Measurements from ENCODE around the gene XAGE5.
"Not testable (repeated sequence)": the region's sequence is repeated elsewhere in the genome, so short reads cannot be mapped to it uniquely, and the experiment has no call there.

Gene XAGE5

GRCh38 chrX:52811065-52811625 is at the start of gene XAGE5:
Gene XAGE5 (plus strand): TSS chrX:52811287. CDS start chrX:52812567, 1,280 bp downstream.
- no peaks in the 10 kb centered on the region for H3K4me1 ChIP-seq
- in situ Hi-C loops (cut with MboI; ENCODE audit: low sequenced_read_pairs): no loop called here
- H3K27me3 ChIP-seq (ENCODE audit: low read depth): peaks cover 2% of the 10 kb centered on the region; the same call in 1 of the 2 replicates
- no peaks in the 10 kb centered on the region for H3K9me3 ChIP-seq
- H3K36me3 ChIP-seq (replicated peaks): no peaks in the 10 kb centered on the region
- H3K4me3 ChIP-seq: no peak within 1 kb of the TSS
- no peak for DNase-seq (ENCODE audit: low spot score in 2 of 2)

- H3K4me3 ChIP-seq; H3K27me3 ChIP-seq (ENCODE audit: low read depth); DNase-seq (ENCODE audit: low spot score in 2 of 2); H3K36me3 ChIP-seq (replicated peaks); H3K4me1 ChIP-seq; H3K9me3 ChIP-seq; in situ Hi-C loops (cut with MboI; ENCODE audit: low sequenced_read_pairs): not testable (repeated sequence)
Measured at GRCh38 chrX:52765983-52766382, 45.1 kb upstream of the XAGE5 start.

- H3K4me3 ChIP-seq; H3K36me3 ChIP-seq (replicated peaks); H3K4me1 ChIP-seq; DNase-seq (ENCODE audit: low spot score in 2 of 2); H3K9me3 ChIP-seq; H3K27me3 ChIP-seq (ENCODE audit: low read depth); in situ Hi-C loops (cut with MboI; ENCODE audit: low sequenced_read_pairs): not testable (repeated sequence)
Measured at GRCh38 chrX:52773504-52773903, 37.6 kb upstream of the XAGE5 start.

- H3K27me3 ChIP-seq (ENCODE audit: low read depth); H3K9me3 ChIP-seq; DNase-seq (ENCODE audit: low spot score in 2 of 2); H3K4me3 ChIP-seq; H3K4me1 ChIP-seq; H3K36me3 ChIP-seq (replicated peaks); in situ Hi-C loops (cut with MboI; ENCODE audit: low sequenced_read_pairs): not testable (repeated sequence)
Measured at GRCh38 chrX:52797327-52797726, 13.8 kb upstream of the XAGE5 start, which contains the start of gene SPANXN5. Gene SPANXN5 (minus strand): TSS chrX:52797427. CDS start chrX:52797348, 79 bp downstream.

- H3K36me3 ChIP-seq (replicated peaks); H3K4me1 ChIP-seq; DNase-seq (ENCODE audit: low spot score in 2 of 2); H3K9me3 ChIP-seq; H3K27me3 ChIP-seq (ENCODE audit: low read depth); in situ Hi-C loops (cut with MboI; ENCODE audit: low sequenced_read_pairs); H3K4me3 ChIP-seq: not testable (repeated sequence)
Measured at GRCh38 chrX:52804876-52805275, 6.2 kb upstream of the XAGE5 start.

- in situ Hi-C loops (cut with MboI; ENCODE audit: low sequenced_read_pairs): no loop called here
Measured at GRCh38 chrX:52819788-52820187, 8.7 kb downstream of the XAGE5 start.

GRCh38 chrX:52821079-52821760 is 10.1 kb downstream of the XAGE5 start:
- Histone ChIP-seq H3K9me3 (no peaks in the 10 kb centered on the region), H3K4me1 (no peaks in the 10 kb centered on the region), H3K27me3 (ENCODE audit: low read depth) (no peaks in the 10 kb centered on the region; the same call in 1 of the 2 replicates), H3K4me3 (no peak overlapping the region), H3K36me3 (replicated peaks) (no peaks in the 10 kb centered on the region)
- DNase-seq (ENCODE audit: low spot score in 2 of 2): no peak
- in situ Hi-C loops (cut with MboI; ENCODE audit: low sequenced_read_pairs): no loop called here

More at GRCh38 chrX:52819788-52820187, 8.7 kb downstream of the XAGE5 start:
- DNase-seq (ENCODE audit: low spot score in 2 of 2): no peak
- Histone ChIP-seq H3K36me3 (replicated peaks) (no peaks in the 10 kb centered on the region), H3K4me1 (no peaks in the 10 kb centered on the region), H3K9me3 (no peaks in the 10 kb centered on the region), H3K27me3 (ENCODE audit: low read depth) (no peaks in the 10 kb centered on the region; the same call in 1 of the 2 replicates), H3K4me3 (no peak overlapping the region)

- no peak for DNase-seq (ENCODE audit: low spot score in 2 of 2)
- H3K4me1 ChIP-seq: no peaks in the 10 kb centered on the region
- no peak overlapping the region for H3K4me3 ChIP-seq
- in situ Hi-C loops (cut with MboI; ENCODE audit: low sequenced_read_pairs): no loop called here
- H3K9me3 ChIP-seq: no peaks in the 10 kb centered on the region
- no peaks in the 10 kb centered on the region for H3K36me3 ChIP-seq (replicated peaks)
- H3K27me3 ChIP-seq (ENCODE audit: low read depth): no peaks in the 10 kb centered on the region
Measured at GRCh38 chrX:52824608-52825007, 13.5 kb downstream of the XAGE5 start.

- H3K27me3 ChIP-seq (ENCODE audit: low read depth): no peaks in the 10 kb centered on the region
- no peak for DNase-seq (ENCODE audit: low spot score in 2 of 2)
- no peaks in the 10 kb centered on the region for H3K9me3 ChIP-seq
- no peaks in the 10 kb centered on the region for H3K36me3 ChIP-seq (replicated peaks)
- H3K4me3 ChIP-seq: no peak overlapping the region
- H3K4me1 ChIP-seq: no peaks in the 10 kb centered on the region
- in situ Hi-C loops (cut with MboI; ENCODE audit: low sequenced_read_pairs): no loop called here
Measured at GRCh38 chrX:52830551-52830950, 19.5 kb downstream of the XAGE5 start.

GRCh38 chrX:52839137-52839536 is 28.1 kb downstream of the XAGE5 start:
- H3K27me3 ChIP-seq (ENCODE audit: low read depth): no peaks in the 10 kb centered on the region; the same call in 1 of the 2 replicates
- H3K4me3 ChIP-seq: no peak overlapping the region
- no peaks in the 10 kb centered on the region for H3K36me3 ChIP-seq (replicated peaks)
- in situ Hi-C loops (cut with MboI; ENCODE audit: low sequenced_read_pairs): no loop called here
- no peaks in the 10 kb centered on the region for H3K9me3 ChIP-seq
- DNase-seq (ENCODE audit: low spot score in 2 of 2): no peak
- no peaks in the 10 kb centered on the region for H3K4me1 ChIP-seq

GRCh38 chrX:52843619-52844018 is 32.5 kb downstream of the XAGE5 start:
- H3K4me3 ChIP-seq; DNase-seq (ENCODE audit: low spot score in 2 of 2); H3K36me3 ChIP-seq (replicated peaks); H3K27me3 ChIP-seq (ENCODE audit: low read depth); H3K4me1 ChIP-seq; in situ Hi-C loops (cut with MboI; ENCODE audit: low sequenced_read_pairs); H3K9me3 ChIP-seq: not testable (repeated sequence)

- Histone ChIP-seq H3K4me1 (no peaks in the 10 kb centered on the region), H3K9me3 (no peaks in the 10 kb centered on the region), H3K4me3 (no peak overlapping the region), H3K36me3 (replicated peaks) (no peaks in the 10 kb centered on the region), H3K27me3 (ENCODE audit: low read depth) (peaks cover 5% of the 10 kb centered on the region; the same call in 1 of the 2 replicates)
- no peak for DNase-seq (ENCODE audit: low spot score in 2 of 2)
- in situ Hi-C loops (cut with MboI; ENCODE audit: low sequenced_read_pairs): loop anchor here (25.0 kb wide), 1 partner anchor 265 kb away; no protein-coding TSS in a partner anchor
Measured at GRCh38 chrX:52852110-52852860, 41.2 kb downstream of the XAGE5 start.

- H3K27me3 ChIP-seq (ENCODE audit: low read depth); H3K9me3 ChIP-seq; H3K36me3 ChIP-seq (replicated peaks); H3K4me1 ChIP-seq; DNase-seq (ENCODE audit: low spot score in 2 of 2); H3K4me3 ChIP-seq: not testable (repeated sequence)
- in situ Hi-C loops (cut with MboI; ENCODE audit: low sequenced_read_pairs): loop anchor here (25.0 kb wide), 1 partner anchor 270 kb away; no protein-coding TSS in a partner anchor
Measured at GRCh38 chrX:52856991-52857525, 46.0 kb downstream of the XAGE5 start.

Data from HAP-1 (cell line).